ENCODE results near the gene SCYL1. TPM values are rescaled to one million over a fixed set of nuclear protein-coding genes. Genes with fewer than 3 reads are reported as not detected.

Gene SCYL1
- total RNA-seq, 4 donors from 2014 or later = 74.3 to 115 (median 104) TPM

DNA sequence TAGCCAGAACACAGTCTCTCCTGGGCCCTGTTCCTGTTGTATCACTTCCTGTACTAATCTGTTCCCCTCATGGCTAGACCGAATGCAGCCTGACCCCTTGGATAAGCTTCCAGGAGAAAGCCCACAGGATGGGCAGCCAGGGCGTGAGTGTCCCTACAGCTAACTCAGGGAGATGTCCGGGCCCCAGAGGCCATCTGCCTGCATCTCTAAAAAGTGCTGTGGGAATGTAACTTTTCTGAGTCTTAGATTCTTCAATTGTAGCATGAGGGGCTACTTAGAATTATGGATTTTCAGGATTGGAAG, 33.8 kb upstream of the SCYL1 start:
- Histone ChIP-seq H3K4me1 (peaks cover 96 to 98% (median 98%) of the 10 kb centered on the region in 4 donors), H3K36me3 (no peaks in the 10 kb centered on the region), H3K9me3 (no peaks in the 10 kb centered on the region), H3K27ac (replicated peaks in 1 of 4) (peak overlapping the region; percentile 95 to 99 (median 98)), H3K4me3 (no peak overlapping the region), H3K27me3 (no peaks in the 10 kb centered on the region)
- WGBS = 52% methylated on average over 3 of the region's 3 CpGs
- DNase-seq (ENCODE audit: extremely low spot score) = no peak
- TF ChIP-seq, protein P1, sequence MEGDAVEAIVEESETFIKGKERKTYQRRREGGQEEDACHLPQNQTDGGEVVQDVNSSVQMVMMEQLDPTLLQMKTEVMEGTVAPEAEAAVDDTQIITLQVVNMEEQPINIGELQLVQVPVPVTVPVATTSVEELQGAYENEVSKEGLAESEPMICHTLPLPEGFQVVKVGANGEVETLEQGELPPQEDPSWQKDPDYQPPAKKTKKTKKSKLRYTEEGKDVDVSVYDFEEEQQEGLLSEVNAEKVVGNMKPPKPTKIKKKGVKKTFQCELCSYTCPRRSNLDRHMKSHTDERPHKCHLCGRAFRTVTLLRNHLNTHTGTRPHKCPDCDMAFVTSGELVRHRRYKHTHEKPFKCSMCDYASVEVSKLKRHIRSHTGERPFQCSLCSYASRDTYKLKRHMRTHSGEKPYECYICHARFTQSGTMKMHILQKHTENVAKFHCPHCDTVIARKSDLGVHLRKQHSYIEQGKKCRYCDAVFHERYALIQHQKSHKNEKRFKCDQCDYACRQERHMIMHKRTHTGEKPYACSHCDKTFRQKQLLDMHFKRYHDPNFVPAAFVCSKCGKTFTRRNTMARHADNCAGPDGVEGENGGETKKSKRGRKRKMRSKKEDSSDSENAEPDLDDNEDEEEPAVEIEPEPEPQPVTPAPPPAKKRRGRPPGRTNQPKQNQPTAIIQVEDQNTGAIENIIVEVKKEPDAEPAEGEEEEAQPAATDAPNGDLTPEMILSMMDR (IDR thresholded peaks at IDR 0.05) = no peak
- TF ChIP-seq EP300 (IDR thresholded peaks at IDR 0.05) (no peak), POLR2A (IDR thresholded peaks at IDR 0.05; ENCODE audit: low read depth) (no peak), POLR2AphosphoS5 (IDR thresholded peaks at IDR 0.05) (peak in 1 of 2 donors; percentile 4)
- intact Hi-C loops (cut with DNase I) = no loop called here

DNA sequence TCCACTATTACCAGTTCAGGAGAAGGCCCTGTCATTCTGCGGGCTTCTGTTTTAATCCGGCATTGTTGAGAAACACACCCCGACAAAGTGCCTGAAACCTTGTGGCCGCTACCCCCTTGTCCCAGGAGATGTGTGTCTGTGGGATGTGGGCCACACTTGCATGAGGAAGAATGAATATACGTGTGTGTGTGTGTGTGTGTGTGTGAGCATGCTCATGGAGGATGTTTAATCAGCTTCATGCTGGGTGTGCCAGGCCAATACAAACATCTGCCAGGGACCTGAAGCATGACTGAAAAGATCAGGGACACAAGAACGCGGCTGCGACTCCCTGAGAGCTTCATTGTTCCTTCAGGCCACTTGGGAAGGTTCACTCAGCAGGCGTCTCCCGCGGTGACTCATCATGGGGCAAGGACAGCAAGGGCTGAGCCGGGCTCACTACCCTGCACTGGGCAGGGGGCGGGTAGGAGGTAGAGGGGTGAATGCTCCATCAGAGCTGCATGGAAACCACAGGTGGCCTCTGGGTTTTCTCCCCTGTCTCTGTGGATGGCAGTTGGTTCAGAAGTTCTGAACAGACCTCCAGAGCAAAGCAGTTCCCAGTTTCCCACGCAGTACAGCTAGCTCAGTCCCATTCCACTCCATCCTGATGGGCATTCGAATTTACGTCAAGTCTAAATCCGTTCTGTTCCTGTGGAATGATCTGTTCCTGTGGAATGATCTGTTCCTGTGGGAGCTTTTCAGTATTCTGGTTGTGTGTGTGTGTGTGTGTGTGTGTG, 33.1 kb upstream of the SCYL1 start:
- WGBS = 46% methylated on average over 10 of the region's 17 CpGs
- Histone ChIP-seq H3K27ac (replicated peaks in 1 of 4) (peak overlapping the region; percentile 95 to 99 (median 98)), H3K4me1 (peaks cover 94 to 98% (median 98%) of the 10 kb centered on the region in 4 donors), H3K4me3 (peak overlapping the region in 2 of 4 donors; percentile 6 to 24), H3K9me3 (no peaks in the 10 kb centered on the region), H3K36me3 (no peaks in the 10 kb centered on the region), H3K27me3 (no peaks in the 10 kb centered on the region)
- TF ChIP-seq POLR2AphosphoS5 (IDR thresholded peaks at IDR 0.05) = peak in 1 of 2 donors; percentile 87
- TF ChIP-seq POLR2A (IDR thresholded peaks at IDR 0.05; ENCODE audit: low read depth) = no peak
- TF ChIP-seq, protein P1 (IDR thresholded peaks at IDR 0.05) = no peak
- TF ChIP-seq EP300 (IDR thresholded peaks at IDR 0.05) = peak; percentile 73
- intact Hi-C loops (cut with DNase I) = no loop called here
- no peak for DNase-seq (ENCODE audit: extremely low spot score)

DNA sequence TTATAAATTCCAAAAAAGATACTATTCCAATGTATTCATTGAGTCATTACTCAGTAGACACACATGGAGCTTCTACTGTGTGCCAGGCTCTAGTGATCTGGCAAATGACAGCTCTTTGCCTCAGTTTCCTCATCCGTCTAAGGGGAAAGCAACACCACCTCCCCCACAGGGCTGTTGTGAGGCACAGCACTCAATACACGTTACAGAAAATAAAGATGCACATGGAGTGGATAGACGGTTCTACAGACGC, 32.6 kb upstream of the SCYL1 start:
- intact Hi-C loops (cut with DNase I) = no loop called here
- 29% methylated on average over 3 of the region's 4 CpGs for WGBS
- no peaks in the 10 kb centered on the region for H3K27me3 ChIP-seq
- H3K27ac ChIP-seq (replicated peaks in 1 of 4) = peak overlapping the region; percentile 95 to 99 (median 98)
- H3K9me3 ChIP-seq = no peaks in the 10 kb centered on the region
- peak overlapping the region in 3 of 4 donors; percentile 6 to 28 (median 23) for H3K4me3 ChIP-seq
- peaks cover 91 to 98% (median 96%) of the 10 kb centered on the region in 4 donors for H3K4me1 ChIP-seq
- TF ChIP-seq POLR2A (IDR thresholded peaks at IDR 0.05; ENCODE audit: low read depth) (no peak), EP300 (IDR thresholded peaks at IDR 0.05) (no peak), POLR2AphosphoS5 (IDR thresholded peaks at IDR 0.05) (no peak)
- TF ChIP-seq, protein P1 (IDR thresholded peaks at IDR 0.05) = no peak
- DNase-seq (ENCODE audit: extremely low spot score) = no peak
- H3K36me3 ChIP-seq = no peaks in the 10 kb centered on the region

DNA sequence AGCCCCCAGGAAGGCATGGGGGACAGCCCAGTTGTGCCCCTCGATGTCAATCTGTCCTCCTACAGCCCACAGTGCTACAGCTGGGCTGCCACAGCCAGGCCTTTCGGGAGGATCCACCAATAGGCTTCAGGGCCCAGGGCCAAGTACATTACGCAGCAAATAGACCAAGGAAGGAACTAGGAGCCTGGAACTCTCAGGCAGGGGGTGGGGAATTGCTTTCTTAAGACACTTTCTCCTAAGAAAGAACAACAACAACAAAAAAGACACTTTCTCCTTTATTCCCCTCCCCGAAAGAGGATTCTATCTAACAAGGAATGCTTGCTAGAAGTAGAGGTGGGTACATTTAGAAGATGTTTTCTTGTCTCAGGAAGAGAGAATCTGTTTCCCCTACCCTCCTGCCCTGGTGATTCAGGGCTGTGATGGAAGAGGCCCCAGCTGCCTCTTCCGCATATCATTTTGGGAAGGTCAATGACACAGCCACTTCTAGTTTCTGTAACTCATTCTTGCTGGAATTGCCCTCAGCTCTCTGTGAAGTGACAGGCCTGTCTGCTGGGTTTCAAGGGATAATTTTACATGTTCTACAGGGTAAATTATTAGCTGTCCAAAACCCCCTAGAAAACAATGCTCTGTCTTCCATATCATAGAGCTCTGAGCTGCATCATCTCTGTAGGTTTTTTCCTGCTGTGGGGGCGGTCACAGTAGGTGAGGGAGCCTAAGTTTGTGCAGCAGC, 32.1 kb upstream of the SCYL1 start:
- Histone ChIP-seq H3K9me3 (no peaks in the 10 kb centered on the region), H3K36me3 (no peaks in the 10 kb centered on the region), H3K27me3 (no peaks in the 10 kb centered on the region), H3K27ac (replicated peaks in 1 of 4) (peak overlapping the region; percentile 95 to 99 (median 98)), H3K4me3 (peak overlapping the region; percentile 6 to 28 (median 20)), H3K4me1 (peaks cover 90 to 95% (median 94%) of the 10 kb centered on the region in 4 donors)
- no peak for DNase-seq (ENCODE audit: extremely low spot score)
- 16% methylated on average over 6 of the region's 6 CpGs for WGBS
- TF ChIP-seq, protein P1 (IDR thresholded peaks at IDR 0.05) = no peak
- TF ChIP-seq EP300 (IDR thresholded peaks at IDR 0.05) (peak; percentile 56), POLR2AphosphoS5 (IDR thresholded peaks at IDR 0.05) (peak in 1 of 2 donors; percentile 88), POLR2A (IDR thresholded peaks at IDR 0.05; ENCODE audit: low read depth) (peak; percentile 19)
- intact Hi-C loops (cut with DNase I) = no loop called here

Data from esophagus muscularis mucosa (tissue), 4 donors.